Gastrocnemius medialis (tissue), 4 donors: ENCODE results near the gene UBFD1. TPM values are rescaled to one million over a fixed set of nuclear protein-coding genes. Genes with fewer than 3 reads are reported as not detected.
A peak's percentile ranks its signal among the peaks of the same experiment; 100 is the strongest.
"Not testable (repeated sequence)": the region's sequence is repeated elsewhere in the genome, so short reads cannot be mapped to it uniquely, and the experiment has no call there.

Experiments used
- ATAC-seq, 2 donors: fragments of 150-250 bp; one replicate each; pipeline ENCODE4 v1.9.1; 2016
- DNase-seq, 2 donors: peaks; one replicate each; pipeline ENCODE4 v3.0.0-alpha.2; 2019
- H3K27ac ChIP-seq, 4 donors: fragments of 200-600 bp; sonication (generic); 1 replicate in 1 of 4; 2 replicates in 3 of 4; pipeline ENCODE4 v1.5.1; 2016 to 2018; ENCODE audit warnings: mild to moderate bottlenecking in 2 of 4, moderate library complexity in 1 of 4
- H3K27me3 ChIP-seq, 3 donors: fragments of 200-600 bp; sonication (generic) in 2 of 3; 1 replicate in 1 of 3; 2 replicates in 2 of 3; pipeline versions ENCODE4 v1.5.1 to v1.6.0; 2016 to 2019; ENCODE audit warnings: mild to moderate bottlenecking in 1 of 3, moderate library complexity in 1 of 3
- H3K36me3 ChIP-seq, 2 donors: fragments of 200-600 bp; sonication (generic) in 1 of 2; one replicate each; pipeline ENCODE4 v1.5.1; 2017 to 2018
- H3K4me1 ChIP-seq, 2 donors: fragments of 200-600 bp; sonication (generic) in 1 of 2; one replicate each; pipeline ENCODE4 v1.5.1; 2016 to 2017; ENCODE audit warnings: mild to moderate bottlenecking in 2 of 2
- H3K4me3 ChIP-seq, 4 donors: fragments of 200-600 bp; sonication (generic) in 3 of 4; 1 replicate in 1 of 4; 2 replicates in 3 of 4; pipeline ENCODE4 v1.5.1; 2016 to 2019; ENCODE audit warnings: mild to moderate bottlenecking in 2 of 4
- H3K9me3 ChIP-seq, 3 donors: fragments of 200-600 bp; sonication (generic) in 2 of 3; 1 replicate in 1 of 3; 2 replicates in 2 of 3; pipeline ENCODE4 v1.5.1; 2016 to 2019
- CTCF ChIP-seq, 5 experiments: fragments of 450-650 bp in 3 of 5; fragments of 200-600 bp in 2 of 5; sonication (generic) in 2 of 5; IDR thresholded peaks in 4 of 5; conservative IDR thresholded peaks in 1 of 5; 1 replicate in 4 of 5; 2 replicates in 1 of 5; pipeline ENCODE4 v1.5.1; 2016 to 2019; ENCODE audit warnings: antibody characterized with exemption in 5 of 5, mild to moderate bottlenecking in 3 of 5, moderate library complexity in 3 of 5
- POLR2A ChIP-seq, 2 donors: fragments of 450-650 bp; IDR thresholded peaks; one replicate each; pipeline ENCODE4 v1.6.1; 2017; ENCODE audit warnings: antibody characterized with exemption in 2 of 2, mild to moderate bottlenecking in 2 of 2, moderate library complexity in 2 of 2
- in situ Hi-C, 4 donors: fragments of 200-750 bp; cut with MboI; loops; one replicate each; pipeline versions ENCODE4 v1.15.0 to v1.8.0; 2017; ENCODE audit warnings: low sequenced_read_pairs in 4 of 4
- intact Hi-C: fragments of 100-400 bp; cut with DNase I; formaldehyde crosslinking; loops from one replicate; pipeline ENCODE4 v1.15.1; 2023; ENCODE audit warnings: low total_unique reads
- total RNA-seq, 4 donors: library from RNA; depleted of rRNA; stranded (reverse); fragments of >200 nt; gene quantifications; one replicate each; pipeline versions ENCODE4 v1.1.0 to v1.2.3, GENCODE V29; 2016

Gene UBFD1
- total RNA-seq, 4 donors from 2014 or later: 133 to 367 (median 317) TPM

GRCh38 chr16:23535901-23536300 lies 21.6 kb upstream of the UBFD1 start:
- in situ Hi-C loops (no loop called here), intact Hi-C loops (no loop called here)
- TF ChIP-seq CTCF (IDR thresholded peaks at IDR 0.05 in 4 of 5, conservative IDR thresholded peaks at IDR 0.05 in 1 of 5) (no peak), POLR2A (IDR thresholded peaks at IDR 0.05) (no peak)
- Histone ChIP-seq H3K36me3 (peaks cover 0 to 75% of the 10 kb centered on the region in 2 donors), H3K9me3 (no peaks in the 10 kb centered on the region), H3K27me3 (no peaks in the 10 kb centered on the region), H3K4me3 (no peak overlapping the region), H3K27ac (no peak overlapping the region), H3K4me1 (no peaks in the 10 kb centered on the region)
- ATAC-seq (no peak), DNase-seq (no peak)

GRCh38 chr16:23537390-23537789 lies 20.1 kb upstream of the UBFD1 start:
- Histone ChIP-seq H3K27me3 (no peaks in the 10 kb centered on the region), H3K4me1 (no peaks in the 10 kb centered on the region), H3K4me3 (no peak overlapping the region), H3K36me3 (peaks cover 0 to 70% of the 10 kb centered on the region in 2 donors), H3K27ac (no peak overlapping the region), H3K9me3 (no peaks in the 10 kb centered on the region)
- in situ Hi-C loops: no loop called here
- TF ChIP-seq CTCF (IDR thresholded peaks at IDR 0.05 in 4 of 5, conservative IDR thresholded peaks at IDR 0.05 in 1 of 5): no peak
- no peak for TF ChIP-seq POLR2A (IDR thresholded peaks at IDR 0.05)
- no peak for ATAC-seq
- DNase-seq: no peak
- intact Hi-C loops: no loop called here

DNA sequence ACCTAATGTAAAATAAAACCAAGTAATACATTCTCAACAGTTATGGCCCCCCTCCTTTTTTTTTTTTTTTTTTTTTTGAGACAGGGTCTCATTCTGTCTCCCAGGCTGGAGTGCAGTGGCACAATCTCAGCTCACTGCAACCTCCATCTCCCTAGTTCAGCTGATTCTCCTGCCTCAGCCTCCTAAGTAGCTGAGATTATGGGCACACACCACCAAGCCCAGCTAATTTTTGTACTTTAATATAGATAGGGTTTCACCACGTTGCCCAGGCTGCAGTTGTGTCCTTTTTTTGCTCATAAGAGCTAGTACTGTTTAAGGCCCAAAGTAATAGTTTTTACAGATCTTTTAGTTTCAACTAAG lies 18.6 kb upstream of the UBFD1 start:
- intact Hi-C loops: no loop called here
- H3K9me3 ChIP-seq: no peaks in the 10 kb centered on the region
- H3K27ac ChIP-seq: peak overlapping the region in 1 of 4 donors; percentile 10
- H3K4me3 ChIP-seq: no peak overlapping the region
- H3K27me3 ChIP-seq: no peaks in the 10 kb centered on the region
- no peak for ATAC-seq
- no peak for DNase-seq
- in situ Hi-C loops: no loop called here
- TF ChIP-seq POLR2A (IDR thresholded peaks at IDR 0.05) (no peak), CTCF (IDR thresholded peaks at IDR 0.05 in 4 of 5, conservative IDR thresholded peaks at IDR 0.05 in 1 of 5) (no peak)
- H3K36me3 ChIP-seq: peaks cover 0 to 70% of the 10 kb centered on the region in 2 donors
- no peaks in the 10 kb centered on the region for H3K4me1 ChIP-seq

DNA sequence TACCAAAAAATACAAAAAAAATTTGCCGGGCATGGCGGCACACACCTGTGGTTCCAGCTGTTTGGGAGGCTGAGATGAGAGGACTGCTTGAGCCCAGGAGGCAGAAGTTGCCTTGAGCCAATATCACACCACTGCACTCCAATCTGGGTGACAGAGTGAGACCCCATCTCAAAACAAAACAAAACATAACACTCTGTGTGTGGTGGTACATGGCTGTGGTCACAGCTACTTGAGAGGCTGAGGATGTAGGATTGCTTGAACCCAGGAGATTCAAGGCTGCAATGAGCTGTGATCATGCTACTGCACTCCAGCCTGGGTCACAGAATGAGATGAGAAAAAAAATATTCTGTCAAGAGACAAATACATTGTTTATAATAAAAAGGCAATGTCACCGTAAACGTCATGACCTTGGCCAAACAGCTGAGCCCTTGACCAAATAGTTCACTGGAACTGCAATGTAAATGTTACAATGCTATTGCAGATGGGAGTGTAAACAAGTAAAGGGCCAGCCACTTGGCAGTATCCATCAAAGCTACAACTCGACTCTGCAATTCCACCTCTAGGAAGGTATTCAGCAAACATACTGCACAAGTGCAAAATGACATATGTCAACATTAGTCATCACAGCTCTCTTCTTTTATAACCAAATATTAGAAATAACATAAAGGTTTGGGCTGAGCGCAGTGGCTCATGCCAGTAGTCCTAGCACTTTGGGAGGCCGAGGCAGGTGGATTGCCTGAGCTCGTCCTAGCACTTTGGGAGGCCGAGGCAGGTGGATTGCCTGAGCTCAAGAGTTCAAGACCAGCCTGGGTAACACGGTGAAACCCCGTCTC lies 17.3 kb upstream of the UBFD1 start:
- in situ Hi-C loops (loop anchor here in 1 of 4 donors (10.0 kb wide), 1 partner anchor 65 kb away; no protein-coding TSS in a partner anchor), intact Hi-C loops (no loop called here)
- peaks cover 0 to 68% of the 10 kb centered on the region in 2 donors for H3K36me3 ChIP-seq
- H3K27me3 ChIP-seq: no peaks in the 10 kb centered on the region
- H3K27ac ChIP-seq: no peak overlapping the region
- no peak for TF ChIP-seq POLR2A (IDR thresholded peaks at IDR 0.05)
- no peak for TF ChIP-seq CTCF (IDR thresholded peaks at IDR 0.05 in 4 of 5, conservative IDR thresholded peaks at IDR 0.05 in 1 of 5)
- no peaks in the 10 kb centered on the region for H3K9me3 ChIP-seq
- H3K4me3 ChIP-seq: no peak overlapping the region
- no peak for ATAC-seq
- DNase-seq: no peak
- no peaks in the 10 kb centered on the region for H3K4me1 ChIP-seq

- ATAC-seq, H3K9me3 ChIP-seq, intact Hi-C loops, DNase-seq, H3K4me3 ChIP-seq, H3K4me1 ChIP-seq, H3K27me3 ChIP-seq, H3K27ac ChIP-seq: not testable (repeated sequence)
- peaks cover 0 to 72% of the 10 kb centered on the region in 2 donors for H3K36me3 ChIP-seq
- in situ Hi-C loops: loop anchor here in 1 of 4 donors (10.0 kb wide), 1 partner anchor 64 kb away; no protein-coding TSS in a partner anchor
Measured at GRCh38 chr16:23540817-23541178, 16.7 kb upstream of the UBFD1 start.
